ENCODE measurements around the gene SLC38A10. TPM values are rescaled to one million over a fixed set of nuclear protein-coding genes. Genes with fewer than 3 reads are reported as not detected.

Gene SLC38A10
- total and polyA plus RNA-seq, 10 of the 15 experiments (the other 5 are each of a cell fraction or from before 2014, with no cell fraction given): 0.52 to 67.9 (median 22.1) TPM

GRCh38 chr17:81196505-81197408 is 98.3 kb downstream of the SLC38A10 start:
- ChIA-PET SMC1A (ENCODE audit: uncharacterized antibody, unreplicated experiment) (interaction anchor here (0.6 kb wide), 1 partner anchor 683 kb away, joined by 4 read pairs; no protein-coding TSS in a partner anchor), POLR2A (no interaction called here), CTCF (no interaction called here), RAD21 (ENCODE audit: unreplicated experiment) (no interaction called here)
- DNase-seq (ENCODE audit: low read depth, low spot score) (no peak), FAIRE-seq (no peak), ATAC-seq (no peak)
- Histone ChIP-seq H4K20me1 (ENCODE audit: control insufficient read depth, insufficient read depth) (no peaks in the 10 kb centered on the region), H3K27ac (ENCODE audit: control insufficient read depth, insufficient read depth) (no peak overlapping the region), H3K79me2 (ENCODE audit: control insufficient read depth, insufficient read depth, low read length) (no peaks in the 10 kb centered on the region), H3K9ac (ENCODE audit: control insufficient read depth, insufficient read depth, low read length) (no peak overlapping the region), H3K4me1 (ENCODE audit: control insufficient read depth, insufficient read depth, low read length) (peaks cover 3% of the 10 kb centered on the region; the same call in 1 of the 2 replicates), H3K4me3 (no peak overlapping the region), H3K4me2 (ENCODE audit: control insufficient read depth, insufficient read depth) (no peak overlapping the region), H3K27me3 (replicated peaks in 1 of 2; ENCODE audit: control insufficient read depth in 2 of 2, insufficient read depth in 2 of 2, low read length in 1 of 2) (no peaks in the 10 kb centered on the region), H2AFZ (ENCODE audit: control insufficient read depth, low read depth, low read length) (no peak overlapping the region), H3K9me3 (replicated peaks; ENCODE audit: control insufficient read depth, insufficient read depth, low read length) (no peaks in the 10 kb centered on the region), H3K36me3 (ENCODE audit: control insufficient read depth in 2 of 2, insufficient read depth in 2 of 2, low read length in 1 of 2) (peaks cover 4 to 7% of the 10 kb centered on the region in 2 experiments; a peak in 2 of 4 replicates)
- intact Hi-C loops (cut with micrococcal nuclease; ENCODE audit: unreplicated experiment) (no loop called here), in situ Hi-C loops (cut with MboI) (no loop called here)
- TF ChIP-seq MYC (IDR thresholded peaks at IDR 0.05; ENCODE audit: insufficient read depth, insufficient read length, insufficient replicate concordance, low read length, severe bottlenecking) (no peak), PML (IDR thresholded peaks at IDR 0.05; ENCODE audit: low read length) (no peak), ZNF592 (IDR thresholded peaks at IDR 0.05) (no peak), NFYB (IDR thresholded peaks at IDR 0.05; ENCODE audit: insufficient read depth, low read depth, low read length) (no peak), ZNF622 (IDR thresholded peaks at IDR 0.05) (no peak)
- 87% methylated on average over 44 of the region's 45 CpGs for WGBS (ENCODE audit: insufficient coverage, insufficient replicate concordance, low lambda C conversion rate, missing lambda C conversion rate)
- BruUV-seq (replicated peaks): no TSS peak
